HepG2 (cell line): ENCODE measurements around the gene ITGAE. TPM values are rescaled to one million over a fixed set of nuclear protein-coding genes. Genes with fewer than 3 reads are reported as not detected.

Experiments used
- AKAP8 ChIP-seq: sonication (generic); formaldehyde crosslinking; IDR thresholded peaks from 2 replicates; pipeline ENCODE4 v1.5.1; 2020; ENCODE audit warnings: mild to moderate bottlenecking, missing genetic modification reagents
- FOXP1 ChIP-seq, 2 experiments: fragments of 450-650 bp in 1 of 2; IDR thresholded peaks; 2 replicates each; pipeline ENCODE4 v1.6.1; 2017 to 2018; ENCODE audit warnings: antibody characterized with exemption in 1 of 2
- KMT2B ChIP-seq: IDR thresholded peaks from 2 replicates; pipeline ENCODE4 v1.6.1; 2016; ENCODE audit warnings: missing genetic modification reagents, missing compliant biosample characterization
- MAF1 ChIP-seq: sonication (generic); formaldehyde crosslinking; IDR thresholded peaks from 2 replicates; pipeline ENCODE4 v1.5.0; 2020; ENCODE audit warnings: missing genetic modification reagents, borderline replicate concordance
- RARA ChIP-seq: IDR thresholded peaks from 2 replicates; pipeline ENCODE4 v1.6.1; 2016; ENCODE audit warnings: missing genetic modification reagents, missing compliant biosample characterization
- SMARCC2 ChIP-seq: fragments of 450-650 bp; IDR thresholded peaks from 2 replicates; pipeline ENCODE4 v1.6.1; 2017; ENCODE audit warnings: antibody characterized with exemption, mild to moderate bottlenecking
- STAT5B ChIP-seq: sonication (generic); formaldehyde crosslinking; IDR thresholded peaks from 2 replicates; pipeline ENCODE4 v1.4.0; 2020; ENCODE audit warnings: missing genetic modification reagents
- SYNCRIP ChIP-seq: fragments of 200-400 bp; formaldehyde crosslinking; IDR thresholded peaks from 2 replicates; pipeline ENCODE4 v1.6.1; 2018; ENCODE audit warnings: mild to moderate bottlenecking, low read depth, low read length; ENCODE audit not compliant: insufficient read depth
- TIGD3 ChIP-seq: sonication (generic); formaldehyde crosslinking; IDR thresholded peaks from 2 replicates; pipeline ENCODE4 v1.5.1; 2020; ENCODE audit warnings: mild to moderate bottlenecking, missing genetic modification reagents, borderline replicate concordance
- TMF1 ChIP-seq: sonication (generic); formaldehyde crosslinking; IDR thresholded peaks from 2 replicates; pipeline ENCODE4 v1.8.1; 2022; ENCODE audit warnings: low read depth, missing genetic modification reagents
- TRIM24 ChIP-seq: sonication (generic); formaldehyde crosslinking; IDR thresholded peaks from 2 replicates; pipeline ENCODE4 v1.8.0; 2022; ENCODE audit warnings: mild to moderate bottlenecking, missing genetic modification reagents
- YY1 ChIP-seq: IDR thresholded peaks from 2 replicates; pipeline ENCODE4 v1.6.1; 2011; ENCODE audit warnings: low read length, low read depth, moderate library complexity, mild to moderate bottlenecking; ENCODE audit not compliant: insufficient read depth, insufficient replicate concordance
- ZBTB26 ChIP-seq: IDR thresholded peaks from 2 replicates; pipeline ENCODE4 v1.6.1; 2016; ENCODE audit warnings: missing compliant biosample characterization, missing genetic modification reagents, borderline replicate concordance
- ZIK1 ChIP-seq: sonication (generic); formaldehyde crosslinking; IDR thresholded peaks from 2 replicates; pipeline ENCODE4 v1.5.0; 2020; ENCODE audit warnings: mild to moderate bottlenecking, low read depth, missing genetic modification reagents, borderline replicate concordance
- ZNF382 ChIP-seq: sonication (generic); formaldehyde crosslinking; IDR thresholded peaks from 2 replicates; pipeline ENCODE4 v1.5.0; 2020; ENCODE audit warnings: missing genetic modification reagents, mild to moderate bottlenecking, borderline replicate concordance
- ZNF407 ChIP-seq: sonication (generic); formaldehyde crosslinking; IDR thresholded peaks from one replicate; pipeline ENCODE4 v1.5.1; 2020; ENCODE audit warnings: mild to moderate bottlenecking, missing genetic modification reagents; ENCODE audit errors: not compliant biosample characterization
- ZNF430 ChIP-seq: sonication (generic); formaldehyde crosslinking; IDR thresholded peaks from 2 replicates; pipeline ENCODE4 v1.9.0; 2021; ENCODE audit warnings: mild to moderate bottlenecking, missing genetic modification reagents
- ZNF552 ChIP-seq: sonication (generic); formaldehyde crosslinking; IDR thresholded peaks from 2 replicates; pipeline ENCODE4 v1.9.0; 2022; ENCODE audit warnings: missing genetic modification reagents, mild to moderate bottlenecking, borderline replicate concordance
- ZNF713 ChIP-seq: sonication (generic); formaldehyde crosslinking; IDR thresholded peaks from 2 replicates; pipeline ENCODE4 v1.4.0; 2020; ENCODE audit warnings: mild to moderate bottlenecking, missing genetic modification reagents
- polyA plus RNA-seq, 8 experiments: library from polyadenylated mRNA; depleted of rRNA in 3 of 8; stranded (reverse) in 7 of 8; unstranded in 1 of 8; fragments of >200 nt; fragmentation: Illumina TruSeq in 4 of 8; extraction: Trizol in 4 of 8; gene quantifications; 2 replicates each; pipeline versions ENCODE4 v1.2.1 to v1.2.3, GENCODE V29; 2011 to 2016; ENCODE audit warnings: low read depth in 4 of 8, missing spikeins in 1 of 8, mixed read lengths in 1 of 8; ENCODE audit not compliant: insufficient read depth in 1 of 8
- total RNA-seq, 5 experiments: library from RNA; depleted of rRNA; stranded (reverse); fragments of >200 nt; fragmentation: Illumina TruSeq; extraction: Trizol; gene quantifications; 2 replicates each; pipeline ENCODE4 v1.2.3, GENCODE V29; 2016; ENCODE audit warnings: low read depth in 1 of 5

The ITGAE gene
- total and polyA plus RNA-seq, 2 of the 13 experiments (the other 11 are each of a cell fraction or from before 2014, with no cell fraction given), result 42.3 to 49.0 TPM

- TF ChIP-seq ZIK1 (CRISPR knock-in tag), result no peak; the same call in 1 of the 2 replicates
- peak; percentile 74; the same call in 1 of the 2 replicates for TF ChIP-seq KMT2B (CRISPR knock-in tag)
- TF ChIP-seq SMARCC2, result no peak
- TF ChIP-seq FOXP1 (IDR thresholded peaks at IDR 0.05), result no peak
- TF ChIP-seq FOXP1 (CRISPR knock-in tag; IDR thresholded peaks at IDR 0.05), result no peak
- TF ChIP-seq ZNF407 (CRISPR knock-in tag), result peak; percentile 64
- 0 out of 2 replicates have a peak, but pooled peaks have one; percentile 72 for TF ChIP-seq ZNF713 (CRISPR knock-in tag)
- no peak for TF ChIP-seq ZBTB26
- no peak for TF ChIP-seq TRIM24 (CRISPR knock-in tag)
- peak; percentile 80 for TF ChIP-seq ZNF430 (CRISPR knock-in tag)
- TF ChIP-seq ZNF552 (CRISPR knock-in tag), result no peak
- no peak for TF ChIP-seq ZNF382 (CRISPR knock-in tag)
- peak; percentile 94 for TF ChIP-seq YY1
- no peak for TF ChIP-seq SYNCRIP
- TF ChIP-seq TIGD3 (CRISPR knock-in tag), result no peak
- TF ChIP-seq RARA (CRISPR knock-in tag), result peak; percentile 51
- TF ChIP-seq MAF1 (CRISPR knock-in tag), result peak; percentile 77; the same call in 1 of the 2 replicates
- TF ChIP-seq AKAP8 (CRISPR knock-in tag), result peak; percentile 83
- TF ChIP-seq STAT5B (CRISPR knock-in tag), result no peak
- TF ChIP-seq TMF1 (CRISPR knock-in tag), result peak; percentile 79
These were observed 44.8 kb upstream of the ITGAE start, which contains the start of gene NCBP3 (continued) for GRCh38 chr17:3845621-3846436.
